ENCODE measurements around the gene ABL1. TPM values are rescaled to one million over a fixed set of nuclear protein-coding genes. Genes with fewer than 3 reads are reported as not detected.

Gene ABL1
- total RNA-seq, 2 donors from 2014 or later, result 62.8 to 123 TPM

GRCh38 chr9:130860458-130861316 is 25.6 kb downstream of the ABL1 start:
- H3K4me1 ChIP-seq (ENCODE audit: control insufficient read depth in 1 of 2, low read depth in 2 of 2), result peaks cover 11 to 49% of the 10 kb centered on the region in 2 donors
- peak overlapping the region; percentile 54 for H3K4me3 ChIP-seq
- peak; percentile 59 for TF ChIP-seq CTCF (IDR thresholded peaks at IDR 0.05)
- no peaks in the 10 kb centered on the region for H3K27me3 ChIP-seq (replicated peaks; ENCODE audit: insufficient read depth)
- peak; percentile 81 for DNase-seq (ENCODE audit: low spot score)
- peak overlapping the region; percentile 53 to 82 for H3K27ac ChIP-seq
- peak; percentile 76 for ATAC-seq (ENCODE audit: insufficient number of reproducible peaks, low FRiP score, low read depth)
- H3K9me3 ChIP-seq, result no peaks in the 10 kb centered on the region
- H3K36me3 ChIP-seq, result peaks cover 25% of the 10 kb centered on the region

- H3K36me3 ChIP-seq, result peaks cover 21% of the 10 kb centered on the region
- H3K27ac ChIP-seq, result peak overlapping the region; percentile 53 to 82
- no peak overlapping the region for H3K4me3 ChIP-seq
- peaks cover 11 to 49% of the 10 kb centered on the region in 2 donors for H3K4me1 ChIP-seq (ENCODE audit: control insufficient read depth in 1 of 2, low read depth in 2 of 2)
- no peak for ATAC-seq (ENCODE audit: insufficient number of reproducible peaks, low FRiP score, low read depth)
- H3K9me3 ChIP-seq, result no peaks in the 10 kb centered on the region
- no peak for DNase-seq (ENCODE audit: low spot score)
- TF ChIP-seq CTCF (IDR thresholded peaks at IDR 0.05), result no peak
- no peaks in the 10 kb centered on the region for H3K27me3 ChIP-seq (replicated peaks; ENCODE audit: insufficient read depth)
These were observed 26.5 kb downstream of the ABL1 start for GRCh38 chr9:130861372-130862180.

- peaks cover 11 to 51% of the 10 kb centered on the region in 2 donors for H3K4me1 ChIP-seq (ENCODE audit: control insufficient read depth in 1 of 2, low read depth in 2 of 2)
- no peak for TF ChIP-seq CTCF (IDR thresholded peaks at IDR 0.05)
- no peaks in the 10 kb centered on the region for H3K27me3 ChIP-seq (replicated peaks; ENCODE audit: insufficient read depth)
- H3K27ac ChIP-seq, result peak overlapping the region in 1 of 2 donors; percentile 82
- DNase-seq (ENCODE audit: low spot score), result no peak
- H3K4me3 ChIP-seq, result no peak overlapping the region
- no peaks in the 10 kb centered on the region for H3K9me3 ChIP-seq
- peaks cover 21% of the 10 kb centered on the region for H3K36me3 ChIP-seq
- ATAC-seq (ENCODE audit: insufficient number of reproducible peaks, low FRiP score, low read depth), result no peak
These were observed 27.2 kb downstream of the ABL1 start for GRCh38 chr9:130862217-130862616.

- H3K27ac ChIP-seq, result peak overlapping the region in 1 of 2 donors; percentile 82
These were observed 27.7 kb downstream of the ABL1 start for GRCh38 chr9:130862747-130863146.

More at GRCh38 chr9:130862747-130863146, 27.7 kb downstream of the ABL1 start:
- no peak for DNase-seq (ENCODE audit: low spot score)
- no peak for ATAC-seq (ENCODE audit: insufficient number of reproducible peaks, low FRiP score, low read depth)
- TF ChIP-seq CTCF (IDR thresholded peaks at IDR 0.05), result no peak
- Histone ChIP-seq H3K27me3 (replicated peaks; ENCODE audit: insufficient read depth) (no peaks in the 10 kb centered on the region), H3K4me3 (no peak overlapping the region), H3K4me1 (ENCODE audit: control insufficient read depth in 1 of 2, low read depth in 2 of 2) (peaks cover 11 to 52% of the 10 kb centered on the region in 2 donors), H3K9me3 (no peaks in the 10 kb centered on the region), H3K36me3 (peaks cover 21% of the 10 kb centered on the region)
